ENCODE measurements around the gene PPME1.

Gene PPME1

DNA sequence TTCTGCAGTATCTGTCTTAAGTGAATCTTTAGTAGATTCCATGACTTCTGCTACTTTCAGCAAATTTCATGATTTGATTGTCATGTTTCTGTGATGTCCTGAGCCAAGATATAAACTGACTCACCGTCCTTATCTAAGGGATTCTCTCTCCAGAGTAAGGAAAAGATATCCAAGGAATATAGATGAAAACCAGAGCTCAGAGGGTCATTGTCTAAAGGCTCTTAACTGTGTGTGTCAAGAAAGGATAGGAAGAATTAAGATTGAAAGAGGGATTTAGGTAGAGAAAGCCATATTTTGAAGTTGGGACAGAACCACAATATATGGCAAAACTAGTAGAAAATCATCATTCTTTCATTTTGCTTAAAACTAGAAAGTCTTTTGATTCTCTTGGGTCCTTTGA, 50.7 kb downstream of the PPME1 start:
- no peak overlapping the region for H3K4me3 ChIP-seq (ENCODE audit: low read depth, low read length)

DNA sequence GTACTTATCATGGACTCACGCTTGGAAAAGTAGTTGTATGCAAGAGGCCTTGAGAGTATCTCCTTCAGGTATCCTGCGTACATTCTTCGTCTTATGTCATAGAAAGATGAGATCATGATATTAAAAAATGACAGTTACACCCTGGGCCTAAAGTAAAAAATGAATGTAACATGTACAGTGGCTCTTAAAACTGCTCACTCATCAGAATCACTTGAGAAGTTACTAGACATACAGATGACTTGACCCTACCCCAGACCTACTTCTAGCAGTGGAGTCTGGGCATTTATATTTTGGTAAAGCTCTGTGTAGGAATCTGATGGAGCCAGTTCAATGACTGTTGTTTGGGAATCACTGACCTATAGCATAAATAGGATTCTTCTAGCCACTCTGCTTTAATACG, 54.5 kb downstream of the PPME1 start:
- H3K4me3 ChIP-seq (ENCODE audit: low read depth, low read length) = no peak overlapping the region

DNA sequence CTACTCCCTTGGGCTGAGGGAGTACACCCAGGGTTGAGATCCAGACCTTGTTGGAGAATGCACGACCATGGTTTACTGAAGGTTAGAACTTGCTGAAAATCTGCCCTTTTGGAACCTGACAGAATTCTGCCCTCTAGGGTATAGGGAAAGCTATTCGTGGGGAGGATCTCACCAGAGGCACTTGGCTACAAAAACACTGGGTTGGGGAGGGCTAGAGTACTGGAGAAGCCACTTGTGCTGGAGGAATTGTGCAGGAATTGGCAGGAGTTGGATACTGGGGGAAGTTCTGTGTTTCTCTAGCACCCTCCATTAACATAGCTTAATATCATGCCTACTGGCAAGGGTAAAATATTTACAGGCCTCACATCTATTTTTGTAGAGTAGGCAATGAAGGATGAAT, 55.8 kb downstream of the PPME1 start:
- no peak overlapping the region for H3K4me3 ChIP-seq (ENCODE audit: low read depth, low read length)

DNA sequence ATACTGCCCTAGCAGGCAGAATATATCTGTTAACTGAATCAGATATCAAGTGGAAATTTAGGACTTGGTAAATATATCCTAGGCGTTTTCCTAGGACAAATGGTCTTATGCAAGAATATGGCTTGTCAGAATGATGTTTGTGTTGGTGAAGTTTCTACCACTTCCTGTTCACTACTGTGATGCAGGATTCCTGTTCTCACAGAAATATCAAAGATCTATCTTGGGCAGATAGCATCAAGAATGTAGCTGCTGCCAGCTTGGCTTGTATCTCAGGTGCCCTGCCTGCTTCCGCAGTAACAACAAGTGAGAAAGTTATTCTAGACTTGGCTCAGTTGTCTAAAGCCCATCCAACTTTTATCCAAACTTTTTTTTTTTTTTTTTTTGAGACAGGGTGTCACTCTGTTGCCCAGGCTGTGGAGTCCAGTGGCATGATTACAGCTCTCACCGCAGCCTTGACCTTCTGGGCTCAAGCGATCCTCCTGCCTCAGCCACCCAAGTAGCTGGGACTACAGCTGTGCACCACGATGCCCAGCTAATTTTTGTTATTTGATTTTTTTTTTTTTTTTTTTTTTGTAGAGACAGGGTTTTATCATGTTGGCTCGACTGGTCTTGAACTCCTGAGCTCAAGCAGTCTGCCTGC, 61.3 kb downstream of the PPME1 start:
- H3K4me3 ChIP-seq (ENCODE audit: low read depth, low read length) = no peak overlapping the region

DNA sequence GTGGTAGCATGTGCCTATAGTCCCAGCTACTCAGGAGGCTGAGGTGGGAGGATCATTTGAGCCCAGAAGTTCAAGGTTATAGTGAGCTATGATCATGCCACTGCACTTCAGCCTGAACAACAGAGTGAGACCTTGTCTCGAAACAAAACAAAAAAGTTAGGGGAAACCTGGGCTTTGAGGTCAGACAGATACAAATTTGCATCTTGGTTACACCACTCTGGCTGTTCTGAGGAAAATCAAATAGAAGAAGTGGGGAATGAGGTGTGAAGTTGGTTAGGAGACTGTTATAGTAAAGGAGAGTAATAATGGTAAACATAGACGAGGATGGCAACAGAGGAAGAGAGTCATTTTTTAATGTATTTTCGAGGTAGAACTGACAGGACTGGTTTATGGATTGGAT, 62.6 kb downstream of the PPME1 start:
- no peak overlapping the region for H3K4me3 ChIP-seq (ENCODE audit: low read depth, low read length)

DNA sequence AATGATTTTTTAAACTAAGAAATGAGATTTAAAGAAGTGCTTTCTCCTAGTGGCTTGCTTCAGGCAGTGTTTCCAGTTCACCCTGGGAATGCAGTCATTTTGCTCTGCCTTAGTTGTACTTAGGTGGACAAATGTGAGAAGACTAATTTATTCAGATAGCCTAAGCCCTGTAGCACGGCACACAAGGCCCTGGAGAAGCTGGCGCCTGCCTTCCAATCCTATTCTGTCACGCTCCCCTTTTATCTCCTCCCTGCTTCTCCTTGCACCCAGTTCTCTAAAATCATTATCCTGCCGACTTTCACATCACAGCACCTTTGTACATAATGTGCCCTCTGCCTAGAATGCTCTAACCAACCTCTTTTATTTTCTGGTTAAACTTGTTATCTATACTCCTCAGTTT, 64.0 kb downstream of the PPME1 start:
- H3K4me3 ChIP-seq (ENCODE audit: low read depth, low read length) = no peak overlapping the region

DNA sequence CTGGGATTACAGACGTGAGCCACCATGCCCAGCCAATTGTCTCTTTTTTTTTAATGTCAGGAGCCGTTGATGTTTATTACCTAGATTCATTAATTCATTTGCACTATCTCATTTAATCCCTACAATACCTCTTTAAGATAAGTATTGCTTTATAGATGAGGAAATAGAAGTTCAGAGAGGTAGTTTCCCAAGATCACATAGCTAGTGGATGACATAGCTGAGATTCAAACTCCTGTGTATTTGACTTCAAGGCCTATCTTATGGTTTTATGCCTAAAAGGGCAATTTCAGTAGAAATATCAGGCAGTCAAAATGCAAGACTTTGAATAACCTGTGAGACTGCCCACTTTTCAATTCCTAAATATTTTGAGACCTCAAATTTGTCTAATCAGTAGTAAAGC, 66.5 kb downstream of the PPME1 start:
- H3K4me3 ChIP-seq (ENCODE audit: low read depth, low read length) = no peak overlapping the region

DNA sequence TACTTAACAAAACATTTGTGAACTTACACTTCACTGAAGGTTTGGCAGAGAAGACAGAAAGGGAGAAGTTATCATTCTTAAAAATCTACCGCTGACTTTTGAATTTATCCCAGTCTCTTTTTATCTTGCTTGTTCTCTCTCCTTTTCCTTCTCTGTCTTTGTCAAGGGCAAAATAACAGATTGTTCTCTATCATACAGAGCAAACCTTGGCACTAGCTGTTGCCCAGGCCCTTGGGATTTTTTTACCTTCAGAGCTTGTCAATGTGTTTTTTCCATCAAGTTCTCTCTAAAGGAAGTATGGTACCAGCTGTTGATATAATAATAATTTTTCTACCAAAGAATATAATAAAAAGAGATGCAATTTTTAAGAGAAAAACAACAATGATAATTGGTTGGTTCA, 67.2 kb downstream of the PPME1 start:
- no peak overlapping the region for H3K4me3 ChIP-seq (ENCODE audit: low read depth, low read length)

DNA sequence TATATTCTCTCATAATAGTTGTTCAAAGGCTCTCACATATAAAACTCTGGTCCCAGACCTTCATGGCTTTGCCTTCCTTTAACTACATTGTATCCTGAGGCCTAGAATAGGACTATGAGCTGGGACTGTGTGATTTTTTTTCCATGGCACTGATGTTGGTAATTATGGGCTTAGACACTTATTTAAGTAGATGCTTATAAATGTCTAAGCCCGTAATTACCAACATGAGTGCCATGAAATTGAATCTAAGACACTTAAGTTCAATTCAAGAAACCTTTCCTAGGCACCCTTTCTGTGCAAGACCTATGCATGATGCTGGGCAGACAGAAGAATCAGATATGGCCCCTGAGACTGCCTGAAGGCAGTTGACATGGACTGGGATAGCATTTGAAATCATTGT, 77.4 kb downstream of the PPME1 start:
- H3K4me3 ChIP-seq (ENCODE audit: low read depth, low read length) = no peak overlapping the region

DNA sequence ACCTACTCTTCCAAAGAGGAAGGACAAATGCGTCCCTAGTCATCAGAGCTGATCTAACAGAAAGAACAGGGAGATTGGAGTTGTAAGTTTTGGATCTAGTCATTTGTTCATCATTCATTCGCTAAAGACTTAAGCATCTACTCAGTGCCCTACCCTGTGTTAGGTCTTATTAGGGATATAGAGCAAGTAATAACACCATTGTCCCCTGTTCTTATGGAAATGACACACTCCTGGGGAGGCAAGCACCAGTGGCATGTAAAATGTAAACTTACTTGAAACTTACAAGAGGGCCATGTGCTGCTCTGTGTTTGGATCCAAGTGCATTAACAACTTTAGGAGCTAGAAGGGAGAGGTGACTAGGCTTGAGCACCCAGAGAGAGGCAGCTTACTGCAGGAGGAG, 78.4 kb downstream of the PPME1 start:
- no peak overlapping the region for H3K4me3 ChIP-seq (ENCODE audit: low read depth, low read length)

DNA sequence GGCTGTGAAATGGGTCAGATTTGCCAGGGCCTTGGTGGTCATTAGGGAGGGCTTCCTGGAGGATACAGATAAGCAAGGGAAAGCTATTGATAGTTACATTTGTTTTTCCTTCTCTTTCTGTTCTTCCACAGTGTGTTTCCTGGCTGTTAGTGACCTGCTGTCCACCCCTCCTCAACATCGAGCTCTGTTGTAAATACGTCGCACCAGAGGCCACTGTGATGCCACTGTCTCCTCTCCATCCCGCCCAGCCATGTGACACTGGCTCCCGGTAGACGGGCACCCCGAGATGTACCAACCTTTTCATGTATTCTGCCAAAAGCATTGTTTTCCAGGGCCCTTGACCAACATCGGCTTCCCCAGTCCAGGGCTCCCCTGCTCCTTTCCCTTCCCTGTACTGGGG, 82.3 kb downstream of the PPME1 start:
- no peak overlapping the region for H3K4me3 ChIP-seq (ENCODE audit: low read depth, low read length)

DNA sequence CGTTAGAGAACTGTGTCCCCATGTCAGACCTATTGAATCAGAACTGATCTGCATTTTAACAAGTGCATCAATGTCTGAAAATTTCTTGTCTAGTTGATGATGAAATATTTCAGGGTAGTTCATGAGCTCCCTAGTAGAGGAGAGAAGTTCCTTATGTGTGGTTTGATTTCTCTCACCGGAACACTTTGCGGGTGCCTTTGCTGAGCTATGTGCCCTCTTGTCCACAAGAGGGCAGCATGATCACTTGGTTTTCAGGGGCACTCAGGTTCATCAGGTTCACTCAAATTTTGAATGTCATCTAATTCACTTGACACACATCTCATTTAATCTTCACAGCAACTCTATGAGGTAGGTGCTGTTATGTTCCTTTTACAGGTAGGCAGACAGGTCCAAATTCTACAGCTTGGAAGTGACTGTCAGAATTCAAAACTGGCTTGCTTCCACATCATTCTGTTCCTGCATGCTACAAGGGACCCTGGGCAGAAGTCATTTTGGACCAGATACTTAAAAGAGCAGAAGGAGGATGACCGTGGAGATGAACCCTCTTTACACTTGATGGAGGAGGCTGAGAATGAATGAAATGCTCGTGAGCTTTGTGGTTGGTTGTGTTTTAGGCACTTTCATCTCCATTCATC, 84.8 kb downstream of the PPME1 start:
- H3K4me3 ChIP-seq (ENCODE audit: low read depth, low read length) = no peak overlapping the region

DNA sequence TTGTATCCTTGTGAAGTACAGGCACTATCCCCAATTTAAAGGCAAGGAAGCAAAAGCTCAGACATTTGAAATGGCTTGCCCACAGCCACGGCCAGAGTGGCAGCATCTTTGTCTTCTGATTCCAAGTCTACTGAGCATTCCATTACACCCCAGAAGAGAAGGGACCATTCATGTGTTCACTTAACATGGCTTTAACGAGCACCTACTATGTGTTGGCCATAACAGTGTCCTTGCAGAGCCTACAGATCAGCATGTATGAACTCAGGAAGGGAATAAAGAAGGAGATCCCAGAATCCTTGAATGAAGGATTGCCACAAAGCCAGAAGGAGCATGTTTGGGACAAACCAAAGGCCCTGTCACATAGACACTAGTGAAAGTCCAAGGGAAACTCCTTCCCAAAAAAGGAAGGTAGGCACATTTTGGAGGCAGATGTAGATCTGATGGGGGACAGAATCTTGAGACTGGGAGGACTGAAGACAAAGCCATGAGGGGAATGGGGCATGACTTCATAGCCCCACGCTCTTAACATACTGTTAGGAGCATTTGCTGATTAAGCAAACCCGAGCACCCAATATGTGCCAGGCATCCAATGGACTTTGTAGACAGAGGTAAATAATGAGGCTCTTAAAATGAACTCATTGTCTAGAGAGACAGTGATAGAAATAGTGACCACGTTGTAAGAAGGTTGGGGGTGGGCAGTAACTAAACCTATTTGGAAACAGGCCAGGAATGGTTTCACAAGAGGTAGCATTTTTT, 85.5 kb downstream of the PPME1 start:
- H3K4me3 ChIP-seq (ENCODE audit: low read depth, low read length) = no peak overlapping the region

DNA sequence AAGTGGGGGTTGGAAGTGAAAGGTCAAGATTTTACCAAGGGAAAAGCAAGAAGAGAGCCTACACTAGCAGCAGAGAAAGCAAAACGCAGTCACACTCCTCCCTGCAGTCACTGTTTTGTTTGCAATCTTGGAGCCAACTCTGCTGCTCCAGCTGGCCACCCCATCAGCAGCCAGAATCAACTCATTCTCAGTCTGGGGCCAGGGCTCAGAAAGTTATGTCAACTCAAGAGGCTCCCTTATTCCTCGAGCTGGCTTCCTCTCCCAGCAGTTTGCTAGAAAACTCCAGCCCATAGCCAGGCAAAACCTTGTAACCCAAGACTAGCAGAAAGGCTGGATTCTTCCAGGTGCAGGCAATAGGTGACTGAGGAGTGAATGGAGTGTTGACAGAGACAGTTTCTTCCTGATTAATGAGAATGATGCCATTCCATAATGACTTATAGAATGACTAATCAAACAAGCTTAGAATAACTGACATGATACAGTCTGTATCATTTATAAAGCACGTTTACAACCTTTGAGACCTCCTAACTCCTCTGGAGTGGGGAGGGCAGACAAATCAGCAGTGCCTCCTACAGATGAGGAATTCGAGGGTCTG, 87.0 kb downstream of the PPME1 start:
- no peak overlapping the region for H3K4me3 ChIP-seq (ENCODE audit: low read depth, low read length)

DNA sequence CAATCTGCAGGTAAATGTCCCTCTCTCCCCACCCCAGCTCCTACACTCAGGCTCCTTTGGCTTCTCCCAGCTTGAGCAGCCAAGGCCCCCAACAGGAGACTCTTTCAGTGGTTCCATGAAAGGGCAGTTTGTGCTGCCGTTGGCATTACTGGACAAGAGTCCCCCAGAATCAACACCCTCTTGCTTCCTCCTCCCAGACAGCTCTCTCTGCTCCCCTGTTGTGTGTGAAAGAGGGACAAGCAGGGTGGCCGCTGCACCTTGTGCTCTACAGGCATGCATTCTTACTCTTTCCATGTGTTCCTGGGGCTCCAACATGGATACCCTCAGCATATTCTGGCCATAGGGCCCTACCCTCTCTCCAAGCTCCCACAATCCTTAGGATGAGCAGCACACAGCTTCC, 91.6 kb downstream of the PPME1 start:
- H3K4me3 ChIP-seq (ENCODE audit: low read depth, low read length) = no peak overlapping the region

DNA sequence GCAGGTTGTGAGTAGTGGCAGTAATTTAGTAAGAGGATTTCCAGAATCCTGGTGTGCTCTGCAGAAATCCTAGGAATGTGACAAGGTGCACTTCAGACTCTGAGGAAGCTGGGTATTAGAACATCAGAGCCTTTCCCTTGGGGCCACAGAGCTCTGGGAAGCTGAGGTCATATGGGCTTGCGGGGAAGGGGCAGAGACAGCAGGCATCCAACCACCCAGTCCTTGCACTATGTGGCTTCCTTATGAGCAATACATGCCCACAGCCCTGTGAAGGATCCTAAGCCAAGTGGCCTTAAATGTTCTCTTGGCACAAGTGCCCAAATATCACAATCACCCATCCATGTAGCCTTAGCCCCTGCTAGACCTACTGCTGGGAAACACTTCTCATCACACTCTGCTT, 94.2 kb downstream of the PPME1 start:
- H3K4me3 ChIP-seq (ENCODE audit: low read depth, low read length) = no peak overlapping the region

DNA sequence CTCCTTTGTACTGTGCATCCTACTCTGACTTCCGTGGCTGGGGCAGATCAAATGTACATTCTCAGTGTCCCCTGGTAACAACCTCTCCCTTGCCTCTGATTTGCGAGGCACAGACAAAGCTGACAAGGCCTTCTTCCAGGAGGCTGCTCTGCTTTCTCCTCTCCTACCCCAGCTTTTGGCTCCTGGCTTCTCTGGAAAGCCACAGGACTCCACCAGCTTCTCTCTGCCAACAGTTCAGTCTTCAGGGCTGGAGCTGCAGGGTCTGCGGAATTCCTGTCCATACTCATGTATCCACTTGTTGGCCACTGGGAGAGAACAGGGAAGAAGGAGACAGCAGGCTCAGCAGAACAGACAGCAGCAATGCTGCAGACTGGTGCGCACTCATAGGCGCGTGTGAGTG, 95.9 kb downstream of the PPME1 start:
- no peak overlapping the region for H3K4me3 ChIP-seq (ENCODE audit: low read depth, low read length)

DNA sequence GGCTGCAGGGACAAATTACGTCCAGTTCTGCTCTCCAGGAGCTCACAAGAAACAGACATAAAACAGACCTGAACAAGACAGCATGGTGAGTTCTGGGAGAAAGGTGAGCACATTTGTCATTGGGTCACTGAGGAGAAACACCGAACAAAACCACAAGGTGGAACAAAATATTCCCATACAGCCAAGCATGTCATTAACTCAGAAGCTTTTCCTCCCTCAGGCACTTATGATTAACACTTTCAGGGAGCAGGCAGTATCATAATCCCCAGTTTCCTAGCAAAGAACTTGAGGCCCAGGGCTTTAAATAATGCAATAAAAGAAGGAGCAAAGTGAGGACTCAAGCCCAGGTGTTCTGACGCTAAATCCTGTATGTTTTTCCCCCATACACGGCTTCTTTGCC, 97.4 kb downstream of the PPME1 start:
- no peak overlapping the region for H3K4me3 ChIP-seq (ENCODE audit: low read depth, low read length)

DNA sequence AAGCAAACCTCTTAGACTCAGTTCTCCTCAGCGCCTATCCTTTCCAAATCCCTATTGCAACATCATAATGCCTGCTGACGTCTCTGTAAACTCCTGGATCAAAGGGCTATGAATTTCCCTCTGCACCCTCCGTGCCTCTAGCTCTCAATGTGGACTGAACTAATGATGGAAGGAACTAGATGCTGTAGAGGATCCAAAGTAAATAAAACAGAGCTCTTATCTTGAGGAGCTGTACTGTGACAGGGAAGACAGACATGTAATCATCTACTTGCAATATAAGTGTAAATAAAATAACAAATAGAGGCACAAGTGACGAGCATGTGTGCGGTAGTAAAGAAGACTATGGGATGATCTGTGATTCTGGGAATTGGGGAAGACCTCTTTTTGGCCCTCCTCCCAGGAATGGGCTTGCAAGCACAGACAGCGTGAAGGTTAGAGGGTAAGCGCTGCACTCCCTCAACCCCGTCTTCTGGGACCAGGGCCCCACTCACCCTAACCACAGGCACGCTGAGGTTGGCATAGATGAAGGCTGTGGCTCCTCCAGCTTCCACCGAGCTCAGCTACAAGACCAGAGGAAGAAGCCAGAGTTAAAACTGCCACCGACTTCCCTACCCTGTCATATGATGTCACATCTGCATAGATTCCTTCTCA, 98.2 kb downstream of the PPME1 start:
- no peak overlapping the region for H3K4me3 ChIP-seq (ENCODE audit: low read depth, low read length)

DNA sequence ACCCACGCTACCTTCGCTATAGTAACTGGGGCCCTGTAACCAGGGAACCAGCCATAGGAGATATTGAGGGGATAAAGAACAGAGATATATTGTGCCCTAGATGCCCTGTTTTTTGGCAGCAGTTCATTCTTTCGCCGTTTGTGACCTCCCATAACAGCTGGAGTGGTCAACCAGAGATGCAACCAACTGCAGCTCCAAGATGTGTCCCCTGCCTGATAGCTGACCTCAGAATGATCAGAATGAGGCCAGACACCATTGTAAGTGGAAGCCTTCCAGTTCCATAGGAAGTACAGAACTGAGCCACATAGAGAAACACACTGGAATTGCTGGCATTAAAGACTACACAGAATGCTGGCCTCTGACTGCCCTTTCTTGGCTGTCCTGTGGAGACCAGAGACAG, 101.2 kb downstream of the PPME1 start:
- H3K4me3 ChIP-seq (ENCODE audit: low read depth, low read length) = no peak overlapping the region

DNA sequence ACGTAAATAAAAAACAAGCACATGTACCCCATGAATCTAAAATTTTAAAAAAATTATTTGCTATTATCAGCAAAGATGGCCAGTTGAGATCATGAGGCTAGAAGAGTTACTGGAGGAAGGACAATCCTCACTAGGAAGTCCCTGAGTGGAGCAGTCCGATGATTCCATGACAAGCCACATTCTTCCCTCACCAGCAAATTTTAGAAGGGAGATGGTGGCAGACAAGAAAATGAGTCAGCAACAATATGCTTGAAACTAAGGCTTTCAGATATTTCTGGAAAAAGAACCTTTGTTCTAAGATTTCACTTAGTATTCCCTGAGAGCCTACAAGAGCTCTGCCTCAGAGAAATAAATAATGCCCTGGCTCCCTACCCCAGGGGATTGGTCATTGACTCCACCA, 105.5 kb downstream of the PPME1 start:
- no peak overlapping the region for H3K4me3 ChIP-seq (ENCODE audit: low read depth, low read length)

DNA sequence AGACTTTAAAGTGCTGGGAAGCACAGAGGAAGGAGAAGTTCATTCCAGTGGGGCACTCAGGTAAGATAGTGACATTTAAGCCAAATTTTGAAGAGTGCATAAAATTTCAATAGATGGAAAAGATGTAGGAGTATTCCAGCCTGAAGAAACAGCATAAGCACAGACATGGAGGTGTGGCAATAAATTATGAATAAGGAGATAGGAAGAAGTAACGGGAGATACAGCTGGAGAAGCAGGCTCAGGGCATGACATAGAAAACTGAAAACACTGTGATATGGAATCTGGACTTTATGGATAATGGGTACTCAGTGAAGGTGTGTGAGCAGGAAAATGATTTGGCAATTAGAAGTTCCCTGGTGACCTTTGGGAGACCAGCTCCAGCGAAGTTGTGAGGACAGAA, 107.0 kb downstream of the PPME1 start:
- no peak overlapping the region for H3K4me3 ChIP-seq (ENCODE audit: low read depth, low read length)
